Esophagus squamous epithelium (tissue), 5 donors: ENCODE measurements around the gene SUMO2. TPM values are rescaled to one million over a fixed set of nuclear protein-coding genes. Genes with fewer than 3 reads are reported as not detected.
"Not testable (repeated sequence)": the region's sequence is repeated elsewhere in the genome, so short reads cannot be mapped to it uniquely, and the experiment has no call there.

ENCODE experiments used
- DNase-seq: peaks from one replicate; lab custom pipeline; 2025; lab: John Stamatoyannopoulos, UW
- H3K27ac ChIP-seq, 4 donors: fragments of 200-600 bp; sonication (generic); one replicate each; pipeline ENCODE4 v1.5.1; 2016 to 2019; ENCODE audit warnings: mild to moderate bottlenecking in 1 of 4
- H3K27me3 ChIP-seq, 4 donors: fragments of 200-600 bp; sonication (generic); 1 replicate in 3 of 4; 2 replicates in 1 of 4; pipeline versions ENCODE4 v1.5.1 to v1.6.0; 2017 to 2021; ENCODE audit warnings: antibody characterized with exemption in 1 of 4
- H3K36me3 ChIP-seq, 3 donors: fragments of 200-600 bp; sonication (generic); one replicate each; pipeline ENCODE4 v1.5.1; 2016 to 2019
- H3K4me1 ChIP-seq, 3 donors: fragments of 200-600 bp; sonication (generic); one replicate each; pipeline ENCODE4 v1.5.1; 2017 to 2019
- H3K4me3 ChIP-seq, 4 donors: fragments of 200-600 bp; sonication (generic); 1 replicate in 3 of 4; 2 replicates in 1 of 4; pipeline ENCODE4 v1.5.1; 2016 to 2019; ENCODE audit warnings: mild to moderate bottlenecking in 2 of 4, moderate library complexity in 1 of 4
- H3K9me3 ChIP-seq, 3 donors: fragments of 200-600 bp; sonication (generic); one replicate each; pipeline ENCODE4 v1.5.1; 2016 to 2019
- CTCF ChIP-seq, 6 experiments: fragments of 450-650 bp in 4 of 6; fragments of 200-600 bp in 2 of 6; sonication (generic) in 2 of 6; IDR thresholded peaks; one replicate each; pipeline ENCODE4 v1.5.1; 2016 to 2019; ENCODE audit warnings: antibody characterized with exemption in 6 of 6, mild to moderate bottlenecking in 4 of 6, moderate library complexity in 4 of 6
- POLR2A ChIP-seq, 4 donors: fragments of 450-650 bp; IDR thresholded peaks; one replicate each; pipeline ENCODE4 v1.6.1; 2017; ENCODE audit warnings: antibody characterized with exemption in 4 of 4, mild to moderate bottlenecking in 4 of 4, moderate library complexity in 3 of 4
- WGBS, 2 donors: methylation state at CpG; one replicate each; pipeline ENCODE4 v1.1.5; 2018; 5-methylcytosine and 5-hydroxymethylcytosine counted together
- intact Hi-C: fragments of 100-400 bp; cut with DNase I; formaldehyde crosslinking; loops from one replicate; pipeline ENCODE4 v1.15.0; 2022
- total RNA-seq, 4 donors: library from RNA; depleted of rRNA; stranded (reverse); fragments of >200 nt; gene quantifications; one replicate each; pipeline ENCODE4 v1.1.0, GENCODE V29; 2016
- donor health status: DM: yes; HTN: yes; CAD: no.

SUMO2 gene
- total RNA-seq, 4 donors from 2014 or later = 49.5 to 110 (median 69.5) TPM

- H3K4me1 ChIP-seq = peaks cover 6 to 78% (median 24%) of the 10 kb centered on the region in 3 donors
- intact Hi-C loops = no loop called here
- peaks cover 11 to 84% (median 32%) of the 10 kb centered on the region in 3 donors for H3K36me3 ChIP-seq
- H3K4me3 ChIP-seq = no peak overlapping the region
- no peaks in the 10 kb centered on the region for H3K9me3 ChIP-seq
- TF ChIP-seq CTCF (IDR thresholded peaks at IDR 0.05) = no peak
- no peak for TF ChIP-seq POLR2A (IDR thresholded peaks at IDR 0.05)
- no peaks in the 10 kb centered on the region for H3K27me3 ChIP-seq
- H3K27ac ChIP-seq = no peak overlapping the region
- DNase-seq = no peak
- 77 to 85% methylated on average over 4 to 5 of the region's 5 CpGs for WGBS, 2 donors
Observed at GRCh38 chr17:75176625-75177024, 6.1 kb downstream of the SUMO2 start.

- intact Hi-C loops = loop anchor here (5.0 kb wide), 1 partner anchor 58 kb away; no protein-coding TSS in a partner anchor
- H3K4me3 ChIP-seq = no peak overlapping the region
- peaks cover 11 to 98% (median 32%) of the 10 kb centered on the region in 3 donors for H3K36me3 ChIP-seq
- no peaks in the 10 kb centered on the region for H3K9me3 ChIP-seq
- TF ChIP-seq POLR2A (IDR thresholded peaks at IDR 0.05) (no peak), CTCF (IDR thresholded peaks at IDR 0.05) (no peak)
- no peak overlapping the region for H3K27ac ChIP-seq
- 97 to 98% methylated on average over 11 of the region's 11 CpGs for WGBS, 2 donors
- no peaks in the 10 kb centered on the region for H3K27me3 ChIP-seq
- peaks cover 6 to 71% (median 16%) of the 10 kb centered on the region in 3 donors for H3K4me1 ChIP-seq
- no peak for DNase-seq
Observed at GRCh38 chr17:75174996-75175395, 7.8 kb downstream of the SUMO2 start.

- peak overlapping the region in 1 of 4 donors; percentile 9 for H3K27ac ChIP-seq
- peaks cover 11 to 98% (median 36%) of the 10 kb centered on the region in 3 donors for H3K36me3 ChIP-seq
- intact Hi-C loops = loop anchor here (5.0 kb wide), 1 partner anchor 56 kb away; no protein-coding TSS in a partner anchor
- H3K27me3 ChIP-seq = no peaks in the 10 kb centered on the region
- no peak overlapping the region for H3K4me3 ChIP-seq
- WGBS, 2 donors = 69 to 80% methylated on average over 2 of the region's 4 CpGs
- DNase-seq = no peak
- H3K4me1 ChIP-seq = peaks cover 0 to 57% (median 5%) of the 10 kb centered on the region in 3 donors
- TF ChIP-seq POLR2A (IDR thresholded peaks at IDR 0.05) (no peak), CTCF (IDR thresholded peaks at IDR 0.05) (no peak)
- no peaks in the 10 kb centered on the region for H3K9me3 ChIP-seq
Observed at GRCh38 chr17:75173526-75173925, 9.2 kb downstream of the SUMO2 start.

- H3K4me1 ChIP-seq = peaks cover 0 to 30% (median 5%) of the 10 kb centered on the region in 3 donors
- no peak overlapping the region for H3K4me3 ChIP-seq
- no peaks in the 10 kb centered on the region for H3K27me3 ChIP-seq
- TF ChIP-seq POLR2A (IDR thresholded peaks at IDR 0.05) (no peak), CTCF (IDR thresholded peaks at IDR 0.05) (no peak)
- H3K27ac ChIP-seq = no peak overlapping the region
- H3K9me3 ChIP-seq = no peaks in the 10 kb centered on the region
- peaks cover 0 to 98% (median 28%) of the 10 kb centered on the region in 3 donors for H3K36me3 ChIP-seq
- no peak for DNase-seq
- intact Hi-C loops = loop anchor here (5.0 kb wide), 1 partner anchor 37 kb away; the partner anchor contains the start of gene NT5C
- 74 to 87% methylated on average over 4 of the region's 4 CpGs for WGBS, 2 donors
Observed at GRCh38 chr17:75168998-75169397, 13.8 kb downstream of the SUMO2 start.

- 92 to 94% methylated on average over 11 to 15 of the region's 15 CpGs for WGBS, 2 donors
- not testable (repeated sequence) for DNase-seq, H3K9me3 ChIP-seq, H3K4me1 ChIP-seq, H3K27ac ChIP-seq, H3K4me3 ChIP-seq, H3K27me3 ChIP-seq
- intact Hi-C loops = loop anchor here (5.0 kb wide), 1 partner anchor 32 kb away; the partner anchor contains the start of gene NT5C
- peaks cover 0 to 67% (median 9%) of the 10 kb centered on the region in 3 donors for H3K36me3 ChIP-seq
Observed at GRCh38 chr17:75164606-75165005, 18.2 kb downstream of the SUMO2 start.
